Nephron progenitor cell (in vitro differentiated cells): Measurements from ENCODE around the gene CYTH4.
A peak's percentile ranks its signal among the peaks of the same experiment; 100 is the strongest.

Experiments
- DNase-seq: peaks from one replicate; pipeline ENCODE4 v3.0.0; 2021
- H3K27ac Mint-ChIP-seq: 2 replicates; pipeline ENCODE4 v1.8.0; 2021; ENCODE audit warnings: mild to moderate bottlenecking, moderate library complexity, mixed read lengths
- H3K27me3 Mint-ChIP-seq: 2 replicates; pipeline ENCODE4 v1.8.0; 2021; ENCODE audit warnings: mild to moderate bottlenecking, low read depth, mixed read lengths; ENCODE audit not compliant: poor library complexity
- H3K36me3 Mint-ChIP-seq: 2 replicates; pipeline ENCODE4 v1.8.0; 2021; ENCODE audit warnings: low read depth, mixed read lengths
- H3K4me1 Mint-ChIP-seq: 2 replicates; pipeline ENCODE4 v1.8.0; 2021; ENCODE audit warnings: mixed read lengths
- H3K4me3 Mint-ChIP-seq: 2 replicates; pipeline ENCODE4 v1.8.0; 2021; ENCODE audit warnings: mild to moderate bottlenecking, moderate library complexity, mixed read lengths
- H3K9me3 Mint-ChIP-seq: 2 replicates; pipeline ENCODE4 v1.8.0; 2021; ENCODE audit warnings: mild to moderate bottlenecking, moderate library complexity, mixed read lengths
- TF ChIP-seq, protein P1 (sequence below): fragments of 200-600 bp; sonication (generic); IDR thresholded peaks from 2 replicates; pipeline ENCODE4 v1.5.0; 2021; ENCODE audit warnings: antibody characterized with exemption

CYTH4 gene

DNA sequence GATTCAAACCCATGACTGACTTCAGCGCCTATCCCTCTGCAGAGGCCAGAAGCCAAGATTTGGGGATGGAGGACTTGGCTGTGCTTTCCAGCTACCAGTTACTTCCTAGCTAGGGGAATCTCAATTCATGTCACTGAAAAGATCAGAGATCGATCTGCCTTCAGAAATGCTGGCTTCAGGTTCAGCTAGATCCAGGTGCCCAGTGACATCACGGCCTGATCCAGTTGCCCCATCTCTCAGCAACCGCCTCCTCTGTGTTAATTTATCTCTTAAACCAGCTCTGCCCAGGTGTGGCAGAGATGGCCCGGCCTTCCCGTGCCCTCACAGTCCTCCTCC, 24.2 kb downstream of the CYTH4 start:
- Mint-ChIP-seq H3K36me3 (no peaks in the 10 kb centered on the region), H3K9me3 (no peaks in the 10 kb centered on the region), H3K27me3 (peaks cover 27% of the 10 kb centered on the region), H3K4me3 (no peak overlapping the region), H3K27ac (peak overlapping the region; percentile 84), H3K4me1 (peaks cover 55% of the 10 kb centered on the region)
- no peak for DNase-seq
- TF ChIP-seq, protein P1, sequence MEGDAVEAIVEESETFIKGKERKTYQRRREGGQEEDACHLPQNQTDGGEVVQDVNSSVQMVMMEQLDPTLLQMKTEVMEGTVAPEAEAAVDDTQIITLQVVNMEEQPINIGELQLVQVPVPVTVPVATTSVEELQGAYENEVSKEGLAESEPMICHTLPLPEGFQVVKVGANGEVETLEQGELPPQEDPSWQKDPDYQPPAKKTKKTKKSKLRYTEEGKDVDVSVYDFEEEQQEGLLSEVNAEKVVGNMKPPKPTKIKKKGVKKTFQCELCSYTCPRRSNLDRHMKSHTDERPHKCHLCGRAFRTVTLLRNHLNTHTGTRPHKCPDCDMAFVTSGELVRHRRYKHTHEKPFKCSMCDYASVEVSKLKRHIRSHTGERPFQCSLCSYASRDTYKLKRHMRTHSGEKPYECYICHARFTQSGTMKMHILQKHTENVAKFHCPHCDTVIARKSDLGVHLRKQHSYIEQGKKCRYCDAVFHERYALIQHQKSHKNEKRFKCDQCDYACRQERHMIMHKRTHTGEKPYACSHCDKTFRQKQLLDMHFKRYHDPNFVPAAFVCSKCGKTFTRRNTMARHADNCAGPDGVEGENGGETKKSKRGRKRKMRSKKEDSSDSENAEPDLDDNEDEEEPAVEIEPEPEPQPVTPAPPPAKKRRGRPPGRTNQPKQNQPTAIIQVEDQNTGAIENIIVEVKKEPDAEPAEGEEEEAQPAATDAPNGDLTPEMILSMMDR = no peak

GRCh38 chr22:37308385-37309200, 26.3 kb downstream of the CYTH4 start:
- no peak overlapping the region for H3K27ac Mint-ChIP-seq
- DNase-seq = no peak
- no peaks in the 10 kb centered on the region for H3K36me3 Mint-ChIP-seq
- peaks cover 49% of the 10 kb centered on the region for H3K4me1 Mint-ChIP-seq
- no peaks in the 10 kb centered on the region for H3K9me3 Mint-ChIP-seq
- H3K27me3 Mint-ChIP-seq = peaks cover 13% of the 10 kb centered on the region
- TF ChIP-seq, protein P1 = no peak
- H3K4me3 Mint-ChIP-seq = peak overlapping the region; percentile 23

- H3K4me3 Mint-ChIP-seq = no peak overlapping the region
- no peaks in the 10 kb centered on the region for H3K36me3 Mint-ChIP-seq
- H3K27me3 Mint-ChIP-seq = peaks cover 15% of the 10 kb centered on the region
- no peak for DNase-seq
- H3K9me3 Mint-ChIP-seq = no peaks in the 10 kb centered on the region
- TF ChIP-seq, protein P1 = no peak
- no peak overlapping the region for H3K27ac Mint-ChIP-seq
- H3K4me1 Mint-ChIP-seq = peaks cover 55% of the 10 kb centered on the region
Observed at GRCh38 chr22:37309211-37310074, 27.1 kb downstream of the CYTH4 start.

GRCh38 chr22:37310075-37310606, 27.8 kb downstream of the CYTH4 start:
- no peak overlapping the region for H3K27ac Mint-ChIP-seq

DNA sequence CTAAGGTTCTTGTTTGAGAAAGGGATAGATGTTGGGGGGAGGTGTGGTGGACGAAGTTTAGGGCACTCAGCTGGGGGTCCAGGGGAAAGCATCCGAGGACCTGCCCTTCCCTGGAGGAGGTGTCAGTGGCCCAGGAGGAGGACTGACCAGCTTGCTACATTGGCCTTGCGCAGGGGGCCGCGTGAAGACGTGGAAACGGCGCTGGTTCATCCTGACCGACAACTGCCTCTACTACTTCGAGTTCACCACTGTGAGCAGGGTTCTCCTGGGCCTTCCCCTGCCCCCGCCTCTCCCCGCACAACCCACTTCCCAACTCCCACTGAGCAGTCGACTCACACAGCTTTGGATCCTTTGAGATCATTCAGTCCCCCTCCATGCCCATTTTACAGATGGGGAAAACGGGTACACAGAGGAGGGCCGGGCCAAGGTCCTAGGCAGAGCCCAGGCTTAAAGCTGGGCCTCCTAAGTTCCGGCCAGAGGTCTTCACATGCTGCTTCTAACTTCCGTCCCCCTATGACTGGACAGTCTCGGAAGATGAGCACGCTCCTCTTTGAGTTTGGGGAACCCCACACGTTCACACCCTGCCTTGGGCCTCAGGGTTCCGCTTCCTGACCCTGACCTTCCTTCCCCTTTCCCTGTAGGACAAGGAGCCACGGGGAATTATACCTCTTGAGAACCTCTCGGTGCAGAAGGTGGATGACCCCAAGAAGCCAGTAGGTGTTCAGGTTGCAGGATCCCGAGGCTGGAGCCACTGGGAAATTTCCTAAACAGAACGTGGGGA, 28.7 kb downstream of the CYTH4 start:
- H3K27ac Mint-ChIP-seq = no peak overlapping the region
- no peaks in the 10 kb centered on the region for H3K9me3 Mint-ChIP-seq
- peaks cover 15% of the 10 kb centered on the region for H3K27me3 Mint-ChIP-seq
- no peaks in the 10 kb centered on the region for H3K36me3 Mint-ChIP-seq
- TF ChIP-seq, protein P1 = no peak
- no peak for DNase-seq
- peaks cover 60% of the 10 kb centered on the region for H3K4me1 Mint-ChIP-seq
- H3K4me3 Mint-ChIP-seq = no peak overlapping the region

More at GRCh38 chr22:37310075-37310606, 27.8 kb downstream of the CYTH4 start:
- Mint-ChIP-seq H3K9me3 (no peaks in the 10 kb centered on the region), H3K4me1 (peaks cover 60% of the 10 kb centered on the region), H3K27me3 (peaks cover 16% of the 10 kb centered on the region), H3K4me3 (peak overlapping the region; percentile 23), H3K36me3 (no peaks in the 10 kb centered on the region)
- DNase-seq = no peak
- TF ChIP-seq, protein P1 = no peak
